GM13976 (cell line): ENCODE data around the gene CDON.

Source experiments
- DNase-seq: peaks from one replicate; pipeline ENCODE4 v3.0.0; 2012; ENCODE audit warnings: low spot score
- CTCF ChIP-seq: IDR thresholded peaks from 2 replicates; pipeline ENCODE4 v1.5.1; 2012; ENCODE audit warnings: borderline replicate concordance, mild to moderate bottlenecking; ENCODE audit not compliant: insufficient read depth; ENCODE audit errors: extremely low read depth, missing control alignments, control extremely low read depth
- in situ Hi-C: fragments of 300-500 bp; cut with MboI; formaldehyde crosslinking; loops from one replicate; pipeline ENCODE4 v1.12.0; 2022; ENCODE audit warnings: low sequenced_read_pairs, mixed read lengths, inconsistent platforms; ENCODE audit not compliant: unreplicated experiment

Gene CDON

DNA sequence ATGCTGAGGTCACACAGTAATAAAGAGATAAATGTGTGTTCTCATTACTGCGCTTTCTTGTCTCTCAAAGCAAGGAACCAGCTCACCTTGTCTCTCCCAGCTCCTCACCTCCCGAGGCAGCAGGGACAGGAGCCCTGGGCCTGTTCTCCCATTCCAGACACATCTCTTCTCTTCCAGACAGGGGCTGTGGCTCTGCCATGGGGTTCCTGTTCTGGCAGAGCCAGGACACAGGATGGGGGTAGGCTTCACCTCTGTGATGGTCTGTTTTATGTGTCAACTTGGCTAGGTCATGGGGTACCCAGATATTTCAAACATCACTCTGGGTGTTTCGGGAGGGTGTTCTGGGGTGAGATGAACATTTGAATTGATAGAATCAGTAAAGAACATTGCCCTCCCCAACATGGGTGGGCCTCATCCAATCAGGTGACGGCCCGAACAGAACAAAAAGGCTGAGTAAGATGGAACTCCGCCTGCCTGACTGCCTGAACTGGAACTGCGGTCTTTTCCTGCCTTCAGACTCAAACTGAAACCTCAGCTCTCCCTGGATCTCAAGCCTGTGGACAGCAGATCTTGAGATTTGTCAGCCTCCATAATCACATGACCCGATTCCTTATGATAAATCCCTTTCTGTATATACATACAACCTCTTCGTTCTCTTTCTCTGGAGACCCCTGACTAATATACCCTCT lies 118.9 kb downstream of the CDON start:
- no peak for TF ChIP-seq CTCF
- in situ Hi-C loops, result no loop called here
- DNase-seq, result no peak

DNA sequence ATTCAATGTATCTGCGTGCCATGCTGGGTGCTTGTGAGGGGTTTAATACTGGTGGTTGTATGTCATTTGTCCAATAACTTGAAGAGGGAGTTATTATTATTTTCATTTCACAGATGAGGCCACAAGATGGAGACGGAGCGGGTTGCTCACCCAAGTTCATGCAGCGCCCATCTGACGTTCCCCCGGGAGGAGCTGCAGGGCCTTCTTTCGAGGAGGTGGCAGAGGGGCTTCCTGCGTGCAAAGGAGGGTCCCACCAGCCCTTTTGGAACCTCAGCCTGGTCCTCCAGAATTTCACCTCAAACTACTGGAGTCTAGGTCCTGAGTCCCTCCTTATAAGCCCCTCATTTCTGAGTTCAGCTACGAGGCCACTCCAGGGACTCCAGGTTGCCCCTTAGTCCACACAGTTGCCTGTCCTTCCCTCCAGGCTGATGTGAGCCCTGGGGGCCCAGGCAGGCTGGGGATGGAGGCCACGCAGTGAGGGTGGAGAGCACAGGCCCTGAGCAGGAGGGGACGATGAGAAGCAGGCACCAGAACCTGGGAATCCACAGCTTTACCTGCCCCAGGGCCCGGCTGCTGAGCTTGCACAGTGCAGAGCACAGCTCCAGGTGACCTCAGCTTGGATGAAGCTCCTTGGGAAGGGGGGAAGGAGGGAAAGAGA lies 119.8 kb downstream of the CDON start:
- in situ Hi-C loops, result no loop called here
- no peak for DNase-seq
- TF ChIP-seq CTCF, result no peak

DNA sequence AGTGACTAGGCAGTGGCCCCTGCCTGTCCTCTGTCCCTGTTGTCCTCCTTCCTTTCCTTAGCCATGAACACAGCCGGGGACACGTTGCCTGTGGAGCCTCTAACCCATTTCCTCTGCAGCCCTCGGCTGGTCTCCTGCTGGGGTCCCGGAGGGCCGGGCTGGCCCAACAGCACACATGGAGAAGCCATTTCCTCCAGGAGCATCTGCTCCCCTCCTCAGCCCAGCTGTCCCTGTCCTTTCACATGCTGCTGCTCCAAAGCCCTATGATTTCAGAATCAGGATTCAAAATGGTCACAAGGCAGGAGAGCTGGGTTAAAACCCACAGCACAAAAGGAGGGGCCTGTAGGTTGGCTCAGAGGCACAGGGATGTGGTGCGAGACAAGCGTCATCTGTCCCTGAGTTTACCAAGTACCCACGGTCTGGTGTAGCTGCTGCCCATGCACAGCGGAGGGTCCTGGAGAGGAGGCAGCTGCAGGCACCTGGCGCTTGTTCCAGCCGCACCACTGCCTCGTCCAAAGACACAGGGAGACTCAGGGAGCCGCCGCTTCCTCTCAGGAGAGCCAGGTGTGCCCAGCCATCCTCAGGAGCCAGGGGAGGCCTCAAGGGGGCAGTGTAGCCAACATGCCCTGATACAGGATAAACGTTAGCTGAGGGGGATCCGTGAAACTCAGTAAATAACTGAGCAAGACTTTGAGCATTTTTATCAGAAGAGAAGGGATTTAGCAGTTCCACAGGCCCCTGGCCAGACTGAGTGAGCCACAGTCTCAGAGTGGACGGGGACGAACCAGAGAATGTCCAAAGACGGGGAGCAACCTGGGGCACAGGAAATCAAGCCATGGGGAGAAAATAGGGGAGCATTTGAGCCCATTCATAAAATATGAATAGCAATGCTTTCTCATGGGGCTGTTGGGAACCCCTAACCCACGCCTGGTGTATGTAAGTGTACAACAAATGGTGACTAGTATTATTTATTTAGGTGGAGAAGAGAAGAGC lies 120.8 kb downstream of the CDON start:
- in situ Hi-C loops, result no loop called here
- peak; percentile 81 for DNase-seq
- TF ChIP-seq CTCF, result peak; percentile 56

GRCh38 chr11:125941267-125941618 lies 121.4 kb downstream of the CDON start:
- no peak for TF ChIP-seq CTCF
- in situ Hi-C loops, result no loop called here
- DNase-seq, result no peak

- TF ChIP-seq CTCF, result no peak
- in situ Hi-C loops, result no loop called here
- no peak for DNase-seq
These were observed 122.5 kb downstream of the CDON start for GRCh38 chr11:125940145-125940544.

DNA sequence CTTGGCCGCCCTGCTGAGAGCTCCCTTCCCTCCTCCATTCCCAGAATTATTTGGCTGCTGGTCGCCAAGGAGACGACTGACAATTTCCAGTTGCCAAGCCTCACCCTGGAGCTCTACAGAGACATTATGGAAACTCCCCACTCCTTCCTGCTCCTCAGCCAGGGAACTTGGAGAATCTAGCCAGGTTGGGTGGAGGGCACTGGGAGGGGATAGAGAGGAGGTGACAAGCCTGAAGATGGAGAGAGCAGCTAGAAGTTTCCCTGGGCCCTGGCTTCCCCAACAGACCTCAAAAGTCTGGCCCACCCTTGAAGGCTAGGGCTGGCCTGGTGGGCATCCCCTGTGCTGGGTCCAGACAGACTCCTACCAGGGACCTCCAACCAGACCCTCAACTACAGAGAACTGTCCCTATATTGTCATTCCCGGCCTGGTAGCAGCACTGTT lies 123.6 kb downstream of the CDON start:
- no peak for DNase-seq
- in situ Hi-C loops, result no loop called here
- TF ChIP-seq CTCF, result no peak
